Activated T-helper 1 cell treated with anti-CD3 and anti-CD28 coated beads, Interleukin-2, amount 50 U/mL, for 16 hours (primary cell): ENCODE data around the gene KRTAP1-1.
"Not testable (repeated sequence)": the region's sequence is repeated elsewhere in the genome, so short reads cannot be mapped to it uniquely, and the experiment has no call there.

ENCODE experiments used
- DNase-seq, 2 donors: peaks; one replicate each; pipeline ENCODE4 v3.0.0-alpha.2; 2020; ENCODE audit warnings: low read depth in 1 of 2, low spot score in 1 of 2

Gene KRTAP1-1

GRCh38 chr17:41040783-41041571 is at the start of gene KRTAP1-1:
Gene KRTAP1-1 (minus strand): TSS chr17:41041450. CDS start chr17:41041397, 53 bp downstream.
- not testable (repeated sequence) for DNase-seq

- DNase-seq, result not testable (repeated sequence)
Observed at GRCh38 chr17:41088760-41089352, 47.6 kb upstream of the KRTAP1-1 start.

GRCh38 chr17:41084100-41084856 is 43.0 kb upstream of the KRTAP1-1 start, which contains the start of gene KRTAP4-7:
Gene KRTAP4-7 (plus strand): TSS chr17:41084150. CDS start chr17:41084207, 57 bp downstream.
- DNase-seq, result not testable (repeated sequence)

- DNase-seq, result not testable (repeated sequence)
Observed at GRCh38 chr17:41083427-41083826, 42.2 kb upstream of the KRTAP1-1 start.

GRCh38 chr17:41082626-41083025 is 41.4 kb upstream of the KRTAP1-1 start:
- DNase-seq, result no peak

- no peak for DNase-seq
Observed at GRCh38 chr17:41076788-41077187, 35.5 kb upstream of the KRTAP1-1 start.

GRCh38 chr17:41073676-41074075 is 32.4 kb upstream of the KRTAP1-1 start:
- no peak for DNase-seq

- no peak for DNase-seq
Observed at GRCh38 chr17:41071606-41072360, 30.5 kb upstream of the KRTAP1-1 start.

GRCh38 chr17:41069031-41069430 is 27.8 kb upstream of the KRTAP1-1 start:
- DNase-seq, result no peak

- DNase-seq, result no peak
Observed at GRCh38 chr17:41067281-41067680, 26.0 kb upstream of the KRTAP1-1 start.

- DNase-seq, result no peak
Observed at GRCh38 chr17:41065829-41066624, 24.8 kb upstream of the KRTAP1-1 start, which contains the start of gene KRTAP2-4. Gene KRTAP2-4 (minus strand): TSS chr17:41065879. CDS start chr17:41065845, 34 bp downstream.

- DNase-seq, result not testable (repeated sequence)
Observed at GRCh38 chr17:41065016-41065689, 23.9 kb upstream of the KRTAP1-1 start.

GRCh38 chr17:41064301-41064700 is 23.1 kb upstream of the KRTAP1-1 start:
- DNase-seq, result no peak

GRCh38 chr17:41063449-41063848 is 22.2 kb upstream of the KRTAP1-1 start:
- no peak for DNase-seq

GRCh38 chr17:41061964-41062363 is 20.7 kb upstream of the KRTAP1-1 start:
- DNase-seq, result no peak

GRCh38 chr17:41060052-41060604 is 18.9 kb upstream of the KRTAP1-1 start, which contains the start of gene KRTAP2-3:
Gene KRTAP2-3 (minus strand): TSS chr17:41060114. CDS start chr17:41060050, 64 bp downstream.
- DNase-seq, result no peak

GRCh38 chr17:41059276-41060051 is 18.2 kb upstream of the KRTAP1-1 start:
- not testable (repeated sequence) for DNase-seq

GRCh38 chr17:41058741-41059140 is 17.5 kb upstream of the KRTAP1-1 start:
- no peak for DNase-seq
